HEK293 (cell line): Measurements from ENCODE around the gene ESCO1.

Experiments used
- CTCF ChIA-PET: fragments of 350-600 bp; formaldehyde crosslinking; extraction: SDS; loops from one replicate; lab custom pipeline; 2021; ENCODE audit warnings: antibody characterized with exemption; lab: Yijun Ruan, JAX
- POLR2A ChIA-PET: fragments of 300-600 bp; formaldehyde crosslinking; extraction: SDS; loops from one replicate; lab custom pipeline; 2020; ENCODE audit warnings: antibody characterized with exemption, inconsistent platforms; lab: Yijun Ruan, JAX
- H3K27ac ChIP-seq: fragments of 200-500 bp; sonication (Bioruptor generic); 2 replicates; pipeline ENCODE4 v1.5.1; 2014; ENCODE audit warnings: low read depth, low read length, control low read depth, inconsistent platforms; ENCODE audit errors: extremely low read depth
- H3K36me3 ChIP-seq, 2 experiments: fragments of 200-500 bp in 1 of 2; sonication (Bioruptor generic) in 1 of 2; 1 replicate in 1 of 2; 2 replicates in 1 of 2; pipeline ENCODE4 v1.5.1; 2014 to 2017; ENCODE audit warnings: inconsistent platforms in 2 of 2, low read length in 2 of 2; ENCODE audit not compliant: control insufficient read depth in 2 of 2, insufficient read depth in 1 of 2
- H3K4me1 ChIP-seq: fragments of 200-500 bp; sonication (Bioruptor generic); 2 replicates; pipeline ENCODE4 v1.5.1; 2014; ENCODE audit warnings: mild to moderate bottlenecking, low read length, inconsistent platforms; ENCODE audit not compliant: control insufficient read depth, insufficient read depth
- H3K4me3 ChIP-seq: 2 replicates; pipeline ENCODE4 v1.5.1; 2011; ENCODE audit warnings: low read depth, mild to moderate bottlenecking, control low read depth, low read length, moderate library complexity
- H3K9me3 ChIP-seq: fragments of 200-500 bp; sonication (Bioruptor generic); 2 replicates; pipeline ENCODE4 v1.5.1; 2014; ENCODE audit warnings: low read depth, low read length, inconsistent platforms; ENCODE audit not compliant: control insufficient read depth, insufficient read depth
- CTCF ChIP-seq: fragments of 450-650 bp; formaldehyde crosslinking; IDR thresholded peaks from 2 replicates; pipeline ENCODE4 v1.5.1; 2016; ENCODE audit warnings: missing biosample characterization, missing genetic modification characterization
- ELK4 ChIP-seq: IDR thresholded peaks from 2 replicates; pipeline ENCODE4 v1.6.1; 2011; ENCODE audit warnings: mild to moderate bottlenecking, low read depth, low read length, borderline replicate concordance
- GFI1B ChIP-seq: fragments of 450-650 bp; formaldehyde crosslinking; IDR thresholded peaks from 2 replicates; pipeline ENCODE4 v1.5.1; 2016; ENCODE audit warnings: missing biosample characterization, missing genetic modification characterization
- REPIN1 ChIP-seq: fragments of 450-650 bp; formaldehyde crosslinking; IDR thresholded peaks from 2 replicates; pipeline ENCODE4 v1.5.1; 2017; ENCODE audit warnings: missing biosample characterization, missing genetic modification characterization, low read depth
- TSHZ1 ChIP-seq: fragments of 450-650 bp; formaldehyde crosslinking; IDR thresholded peaks from 2 replicates; pipeline ENCODE4 v1.5.1; 2016; ENCODE audit warnings: missing biosample characterization, missing genetic modification characterization, borderline replicate concordance
- ZBTB48 ChIP-seq: fragments of 450-650 bp; formaldehyde crosslinking; IDR thresholded peaks from 2 replicates; pipeline ENCODE4 v1.5.1; 2016; ENCODE audit warnings: missing biosample characterization, missing genetic modification characterization
- ZNF148 ChIP-seq: fragments of 450-650 bp; formaldehyde crosslinking; IDR thresholded peaks from 2 replicates; pipeline ENCODE4 v1.5.0; 2017; ENCODE audit warnings: missing biosample characterization, missing genetic modification characterization, borderline replicate concordance
- ZNF19 ChIP-seq: fragments of 450-650 bp; formaldehyde crosslinking; IDR thresholded peaks from 2 replicates; pipeline ENCODE4; 2016; ENCODE audit warnings: missing biosample characterization, missing genetic modification characterization, low read depth
- ZNF223 ChIP-seq: fragments of 450-650 bp; formaldehyde crosslinking; IDR thresholded peaks from 2 replicates; pipeline ENCODE4 v1.5.1; 2016; ENCODE audit warnings: missing biosample characterization, missing genetic modification characterization
- ZNF274 ChIP-seq, 2 experiments: fragments of 200-500 bp in 1 of 2; fragments of 450-650 bp in 1 of 2; sonication (Bioruptor generic) in 1 of 2; formaldehyde crosslinking in 1 of 2; IDR thresholded peaks; 2 replicates each; pipeline versions ENCODE4 v1.5.1 to v1.6.1; 2014 to 2016; ENCODE audit warnings: borderline replicate concordance in 1 of 2, inconsistent platforms in 1 of 2, low read length in 1 of 2, missing biosample characterization in 1 of 2, missing genetic modification characterization in 1 of 2
- ZNF426 ChIP-seq: fragments of 450-650 bp; formaldehyde crosslinking; IDR thresholded peaks from 2 replicates; pipeline ENCODE4 v1.5.1; 2017; ENCODE audit warnings: missing biosample characterization, missing genetic modification characterization, mild to moderate bottlenecking, inconsistent platforms, moderate library complexity
- ZNF544 ChIP-seq: fragments of 450-650 bp; formaldehyde crosslinking; IDR thresholded peaks from 2 replicates; pipeline ENCODE4 v1.5.0; 2017; ENCODE audit warnings: missing biosample characterization, missing genetic modification characterization
- ZNF549 ChIP-seq: fragments of 450-650 bp; IDR thresholded peaks from 2 replicates; pipeline ENCODE4 v1.5.1; 2018; ENCODE audit warnings: missing biosample characterization, missing genetic modification characterization, mild to moderate bottlenecking, inconsistent platforms, moderate library complexity
- ZNF677 ChIP-seq: fragments of 450-650 bp; IDR thresholded peaks from 2 replicates; pipeline ENCODE4 v1.5.0; 2018; ENCODE audit warnings: missing biosample characterization, mild to moderate bottlenecking, missing genetic modification characterization, moderate library complexity
- ZNF701 ChIP-seq: fragments of 450-650 bp; formaldehyde crosslinking; IDR thresholded peaks from 2 replicates; pipeline ENCODE4 v1.5.1; 2016; ENCODE audit warnings: missing biosample characterization, missing genetic modification characterization
- ZNF707 ChIP-seq: fragments of 450-650 bp; formaldehyde crosslinking; IDR thresholded peaks from 2 replicates; pipeline ENCODE4 v1.5.1; 2016; ENCODE audit warnings: missing biosample characterization, missing genetic modification characterization
- TF ChIP-seq, protein P1 (sequence below): fragments of 450-650 bp; formaldehyde crosslinking; IDR thresholded peaks from 2 replicates; pipeline ENCODE4 v1.5.1; 2016; ENCODE audit warnings: missing biosample characterization, missing genetic modification characterization

The ESCO1 gene

GRCh38 chr18:21634588-21635199, 34.2 kb upstream of the ESCO1 start:
- Histone ChIP-seq H3K27ac (no peak overlapping the region), H3K36me3 (peaks cover 29 to 44% of the 10 kb centered on the region in 2 experiments), H3K4me3 (no peak overlapping the region), H3K9me3 (no peaks in the 10 kb centered on the region), H3K4me1 (no peaks in the 10 kb centered on the region)
- no peak for TF ChIP-seq ZNF544 (tag by site-specific recombination)
- TF ChIP-seq ZNF549 (tag by site-specific recombination), result no peak
- TF ChIP-seq GFI1B (tag by site-specific recombination), result no peak
- TF ChIP-seq ZNF701, result no peak
- no peak for TF ChIP-seq ZNF274 (IDR thresholded peaks at IDR 0.05; ENCODE audit: low read length)
- TF ChIP-seq ZNF274 (tag by site-specific recombination; IDR thresholded peaks at IDR 0.05; ENCODE audit: borderline replicate concordance), result no peak
- TF ChIP-seq ZBTB48, result no peak
- TF ChIP-seq ZNF223, result no peak
- no peak for TF ChIP-seq TSHZ1 (tag by site-specific recombination)
- TF ChIP-seq, protein P1, sequence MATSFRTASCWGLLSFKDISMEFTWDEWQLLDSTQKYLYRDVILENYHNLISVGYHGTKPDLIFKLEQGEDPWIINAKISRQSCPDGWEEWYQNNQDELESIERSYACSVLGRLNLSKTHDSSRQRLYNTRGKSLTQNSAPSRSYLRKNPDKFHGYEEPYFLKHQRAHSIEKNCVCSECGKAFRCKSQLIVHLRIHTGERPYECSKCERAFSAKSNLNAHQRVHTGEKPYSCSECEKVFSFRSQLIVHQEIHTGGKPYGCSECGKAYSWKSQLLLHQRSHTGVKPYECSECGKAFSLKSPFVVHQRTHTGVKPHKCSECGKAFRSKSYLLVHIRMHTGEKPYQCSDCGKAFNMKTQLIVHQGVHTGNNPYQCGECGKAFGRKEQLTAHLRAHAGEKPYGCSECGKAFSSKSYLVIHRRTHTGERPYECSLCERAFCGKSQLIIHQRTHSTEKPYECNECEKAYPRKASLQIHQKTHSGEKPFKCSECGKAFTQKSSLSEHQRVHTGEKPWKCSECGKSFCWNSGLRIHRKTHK, result no peak
- TF ChIP-seq CTCF (tag by site-specific recombination), result no peak
- no peak for TF ChIP-seq ZNF148 (tag by site-specific recombination)
- TF ChIP-seq REPIN1 (tag by site-specific recombination), result no peak
- no peak for TF ChIP-seq ZNF707 (tag by site-specific recombination)
- no peak for TF ChIP-seq ZNF426 (tag by site-specific recombination)
- no peak for TF ChIP-seq ELK4
- TF ChIP-seq ZNF677, result no peak
- no peak for TF ChIP-seq ZNF19 (tag by site-specific recombination)
- ChIA-PET CTCF (interaction anchor here (0.5 to 0.7 kb wide), 6 partner anchors 18 to 456 kb away, joined by 3 to 4 read pairs (median 3); no protein-coding TSS in a partner anchor), POLR2A (interaction anchor here (0.6 kb wide), 1 partner anchor 523 kb away, joined by 6 read pairs; no protein-coding TSS in a partner anchor)
